Heart right ventricle (tissue), 16 donors: ENCODE measurements around the gene CHIT1. TPM values are rescaled to one million over a fixed set of nuclear protein-coding genes. Genes with fewer than 3 reads are reported as not detected.

Experiments
- ATAC-seq, 8 donors: fragments of 200-7000 bp; cut with Tn5 transposase; one replicate each; pipeline ENCODE4 v1.9.1; 2020; ENCODE audit warnings: mild to moderate bottlenecking in 8 of 8, moderate library complexity in 8 of 8, moderate number of reproducible peaks in 1 of 8
- DNase-seq, 2 donors: peaks; one replicate each; pipeline ENCODE4 v3.0.0-alpha.2; 2020
- H3K27ac ChIP-seq, 10 donors: fragments of 200-600 bp; sonication (generic) in 2 of 10; one replicate each; pipeline versions ENCODE4 v1.5.0 to v1.8.0; 2020 to 2022; ENCODE audit warnings: mild to moderate bottlenecking in 3 of 10
- H3K27me3 ChIP-seq, 7 donors: fragments of 200-600 bp; one replicate each; pipeline ENCODE4 v1.8.0; 2021 to 2022; ENCODE audit warnings: mild to moderate bottlenecking in 2 of 7
- H3K36me3 ChIP-seq, 9 donors: fragments of 200-600 bp; sonication (generic) in 1 of 9; one replicate each; pipeline versions ENCODE4 v1.5.0 to v1.8.0; 2020 to 2022; ENCODE audit warnings: mild to moderate bottlenecking in 2 of 9
- H3K4me1 ChIP-seq, 9 donors: fragments of 200-600 bp; sonication (generic) in 1 of 9; one replicate each; pipeline versions ENCODE4 v1.5.0 to v1.8.0; 2020 to 2022; ENCODE audit warnings: mild to moderate bottlenecking in 4 of 9
- H3K4me3 ChIP-seq, 10 donors: fragments of 200-600 bp; sonication (generic) in 2 of 10; one replicate each; pipeline versions ENCODE4 v1.5.0 to v1.8.0; 2020 to 2022; ENCODE audit warnings: mild to moderate bottlenecking in 7 of 10, moderate library complexity in 2 of 10
- H3K9me3 ChIP-seq, 11 donors: fragments of 200-600 bp in 10 of 11; sonication (generic) in 2 of 11; one replicate each; pipeline versions ENCODE4 v1.5.0 to v1.8.0; 2013 to 2022; ENCODE audit warnings: mild to moderate bottlenecking in 2 of 11, control low read depth in 1 of 11, moderate library complexity in 1 of 11
- CTCF ChIP-seq, 9 donors: fragments of 200-600 bp; sonication (generic) in 2 of 9; IDR thresholded peaks; one replicate each; pipeline versions ENCODE4 v1.5.0 to v1.8.0; 2021 to 2022; ENCODE audit warnings: antibody characterized with exemption in 9 of 9, mild to moderate bottlenecking in 5 of 9, moderate library complexity in 1 of 9
- WGBS, 2 donors: extraction: QIAGEN DNeasy Blood & Tissue Kit; methylation state at CpG; one replicate each; pipeline ENCODE4 v1.1.7; 2013; ENCODE audit warnings: inconsistent platforms in 1 of 2; 5-methylcytosine and 5-hydroxymethylcytosine counted together
- intact Hi-C, 10 donors: fragments of 100-400 bp; cut with DNase I; formaldehyde crosslinking; loops; one replicate each; pipeline versions ENCODE4 v1.11.1 to v1.14.2; 2022
- polyA plus RNA-seq, 2 donors: library from polyadenylated mRNA; stranded (reverse); fragments of 200-250 nt; gene quantifications; one replicate each; pipeline ENCODE4 v1.2.3, GENCODE V29; 2013
- total RNA-seq, 10 donors: library from RNA; stranded (reverse); fragmentation: NEBNext Ultra II Directional in 3 of 10; extraction: Animal tissue kit (Norgen Biotek cat#: 25700) in 3 of 10; gene quantifications; one replicate each; pipeline versions ENCODE4 v1.2.1 to v1.2.4, GENCODE V29; 2021 to 2023
- donor health status: Arrhythmogenic right ventricular cardiomyopathy.
- donor health status: ischemic (EF 13 %, LVEDD 7.1; RV severe dilation, severe dysfunction).
- donor health status: healthy with polysubstance abuse.
- donor health status: DM: no; HTN: yes; CAD: no.
- donor health status: DM: no; HTN: no; CAD: no.
- donor health status: ischemic (EF 25% LVEDD 6.9; RV normal size, moderate dysfunction).
- donor health status: ischemic (EF 25% LVEDD 5.7; RV mildly dilated, moderate dysfunction).
- donor health status: healthy.
- donor health status: DM: yes; HTN: yes; CAD: no.
- donor health status: Ischemic cardiomyopathy.
- donor health status: ischemic (EF 35%, LVEDD 5.7; RV mildly dilated, moderate dysfunction).
- donor health status: nonischemic (EF 11% LVEDD 7.7; RV severe dilation, severe dysfunction).
- donor health status: DM: yes; HTN: yes; CAD: no.
- donor health status: PGD.
- donor health status: ischemic (EF 29% LVEDD 5.4; RV normal size, mild dysfunction).
- donor health status: nonischemic (EF 23%, LVEDD 6.1; RV moderate dilation, normal function).

CHIT1 gene
- total and polyA plus RNA-seq, 12 donors: 0.05 to 1.3 (median 0.28) TPM; not detected in 6

GRCh38 chr1:203276916-203277545 is 47.6 kb upstream of the CHIT1 start:
- Histone ChIP-seq H3K4me1 (peaks cover 28 to 94% (median 78%) of the 10 kb centered on the region in 9 donors), H3K9me3 (no peaks in the 10 kb centered on the region), H3K4me3 (no peak overlapping the region), H3K36me3 (no peaks in the 10 kb centered on the region), H3K27ac (peak overlapping the region; percentile 85 to 94 (median 92)), H3K27me3 (no peaks in the 10 kb centered on the region)
- TF ChIP-seq CTCF (IDR thresholded peaks at IDR 0.05): no peak
- DNase-seq (peak in 1 of 2 donors; percentile 43), ATAC-seq (peak in 2 of 8 donors; percentile 0 to 33)
- WGBS, 2 donors: 49 to 51% methylated on average over 9 of the region's 9 CpGs
- intact Hi-C loops: loop anchor here in 1 of 10 donors (10.0 kb wide), 2 partner anchors 168 to 418 kb away; no protein-coding TSS in a partner anchor

GRCh38 chr1:203276408-203276807 is 46.9 kb upstream of the CHIT1 start:
- TF ChIP-seq CTCF (IDR thresholded peaks at IDR 0.05): no peak
- H3K36me3 ChIP-seq: no peaks in the 10 kb centered on the region
- H3K4me1 ChIP-seq: peaks cover 24 to 90% (median 76%) of the 10 kb centered on the region in 9 donors
- DNase-seq (no peak), ATAC-seq (no peak)
- H3K4me3 ChIP-seq: no peak overlapping the region
- no peaks in the 10 kb centered on the region for H3K27me3 ChIP-seq
- peak overlapping the region in 7 of 10 donors; percentile 85 to 94 (median 93) for H3K27ac ChIP-seq
- intact Hi-C loops: loop anchor here in 1 of 10 donors (10.0 kb wide), 2 partner anchors 168 to 418 kb away; no protein-coding TSS in a partner anchor
- no peaks in the 10 kb centered on the region for H3K9me3 ChIP-seq
- 81 to 93% methylated on average over 5 of the region's 5 CpGs for WGBS, 2 donors

- intact Hi-C loops: loop anchor here in 4 of 10 donors (2.0 to 10.0 kb wide), 4 partner anchors 51 to 419 kb away; no protein-coding TSS in a partner anchor
- ATAC-seq (no peak), DNase-seq (no peak)
- H3K4me1 ChIP-seq: peaks cover 24 to 90% (median 80%) of the 10 kb centered on the region in 9 donors
- no peaks in the 10 kb centered on the region for H3K27me3 ChIP-seq
- WGBS, 2 donors: 88 to 89% methylated on average over 11 of the region's 11 CpGs
- H3K27ac ChIP-seq: peak overlapping the region in 7 of 10 donors; percentile 68 to 94 (median 85)
- H3K9me3 ChIP-seq: no peaks in the 10 kb centered on the region
- TF ChIP-seq CTCF (IDR thresholded peaks at IDR 0.05): no peak
- no peak overlapping the region for H3K4me3 ChIP-seq
- H3K36me3 ChIP-seq: no peaks in the 10 kb centered on the region
Observed at GRCh38 chr1:203275656-203276272, 46.3 kb upstream of the CHIT1 start.

- peak in 3 of 8 donors; percentile 9 to 27 (median 19) for ATAC-seq
- Histone ChIP-seq H3K4me1 (peaks cover 24 to 86% (median 79%) of the 10 kb centered on the region in 9 donors), H3K27ac (peak overlapping the region; percentile 52 to 94 (median 76)), H3K27me3 (no peaks in the 10 kb centered on the region), H3K4me3 (no peak overlapping the region), H3K9me3 (no peaks in the 10 kb centered on the region), H3K36me3 (no peaks in the 10 kb centered on the region)
- TF ChIP-seq CTCF (IDR thresholded peaks at IDR 0.05): no peak
- intact Hi-C loops: loop anchor here in 8 of 10 donors (2.0 to 10.0 kb wide), 7 partner anchors 33 to 420 kb away; partner anchors contain the start of gene BTG2 (in 2 of the 8)
- WGBS, 2 donors: 65 to 81% methylated on average over 12 of the region's 12 CpGs
- no peak for DNase-seq
Observed at GRCh38 chr1:203274603-203275381, 45.3 kb upstream of the CHIT1 start.
